Central memory CD8-positive, alpha-beta T cell (primary cell): Measurements from ENCODE around the gene ARHGAP5.

Source experiments
- ATAC-seq: fragments of 150-1000 bp; cut with Tn5 transposase; replicated peaks from 2 replicates; pipeline ENCODE4 v1.10.0; 2022; ENCODE audit warnings: mild to moderate bottlenecking, moderate FRiP score, moderate number of reproducible peaks; ENCODE audit not compliant: poor library complexity, severe bottlenecking; ENCODE audit errors: extremely low read depth
- DNase-seq, 2 donors: peaks; one replicate each; pipeline ENCODE4 v3.0.0; 2021; ENCODE audit warnings: low spot score in 2 of 2
- H3K27ac Mint-ChIP-seq: one replicate; pipeline ENCODE4 v1.8.0; 2022; ENCODE audit warnings: low read depth, mild to moderate bottlenecking, moderate library complexity, mixed read lengths
- H3K27me3 Mint-ChIP-seq: one replicate; pipeline ENCODE4 v1.8.0; 2022; ENCODE audit warnings: mixed read lengths
- H3K36me3 Mint-ChIP-seq: one replicate; pipeline ENCODE4 v1.8.0; 2022; ENCODE audit warnings: mild to moderate bottlenecking, moderate library complexity, mixed read lengths; ENCODE audit not compliant: insufficient read depth
- H3K4me1 Mint-ChIP-seq: one replicate; pipeline ENCODE4 v1.8.0; 2022; ENCODE audit warnings: mixed read lengths
- H3K4me3 Mint-ChIP-seq: one replicate; pipeline ENCODE4 v1.8.0; 2022; ENCODE audit warnings: mild to moderate bottlenecking, moderate library complexity, mixed read lengths
- H3K9me3 Mint-ChIP-seq: one replicate; pipeline ENCODE4 v1.8.0; 2022; ENCODE audit warnings: mixed read lengths

ARHGAP5 gene

GRCh38 chr14:32134448-32135097, 57.5 kb downstream of the ARHGAP5 start:
- no peak overlapping the region for H3K4me3 Mint-ChIP-seq
- H3K36me3 Mint-ChIP-seq, result peaks cover 6% of the 10 kb centered on the region
- H3K4me1 Mint-ChIP-seq, result no peaks in the 10 kb centered on the region
- no peaks in the 10 kb centered on the region for H3K9me3 Mint-ChIP-seq
- H3K27me3 Mint-ChIP-seq, result no peaks in the 10 kb centered on the region
- ATAC-seq (no peak), DNase-seq (no peak)
- H3K27ac Mint-ChIP-seq, result no peak overlapping the region

- H3K27me3 Mint-ChIP-seq, result no peaks in the 10 kb centered on the region
- H3K4me1 Mint-ChIP-seq, result no peaks in the 10 kb centered on the region
- H3K9me3 Mint-ChIP-seq, result no peaks in the 10 kb centered on the region
- no peak overlapping the region for H3K27ac Mint-ChIP-seq
- H3K36me3 Mint-ChIP-seq, result peaks cover 10% of the 10 kb centered on the region
- ATAC-seq, result no peak
- DNase-seq, result no peak
- no peak overlapping the region for H3K4me3 Mint-ChIP-seq
These were observed 59.1 kb downstream of the ARHGAP5 start for GRCh38 chr14:32136027-32136825.

- no peak overlapping the region for H3K4me3 Mint-ChIP-seq
- H3K36me3 Mint-ChIP-seq, result peaks cover 9% of the 10 kb centered on the region
- DNase-seq (no peak), ATAC-seq (no peak)
- H3K27ac Mint-ChIP-seq, result no peak overlapping the region
- H3K9me3 Mint-ChIP-seq, result no peaks in the 10 kb centered on the region
- H3K27me3 Mint-ChIP-seq, result no peaks in the 10 kb centered on the region
- no peaks in the 10 kb centered on the region for H3K4me1 Mint-ChIP-seq
These were observed 60.2 kb downstream of the ARHGAP5 start for GRCh38 chr14:32137313-32137712.

- DNase-seq, result no peak
- no peaks in the 10 kb centered on the region for H3K9me3 Mint-ChIP-seq
- H3K27ac Mint-ChIP-seq, result no peak overlapping the region
- ATAC-seq, result no peak
- H3K36me3 Mint-ChIP-seq, result peaks cover 9% of the 10 kb centered on the region
- H3K4me1 Mint-ChIP-seq, result no peaks in the 10 kb centered on the region
- no peak overlapping the region for H3K4me3 Mint-ChIP-seq
- no peaks in the 10 kb centered on the region for H3K27me3 Mint-ChIP-seq
These were observed 60.8 kb downstream of the ARHGAP5 start for GRCh38 chr14:32137892-32138291.

GRCh38 chr14:32142341-32142740, 65.2 kb downstream of the ARHGAP5 start:
- ATAC-seq (no peak), DNase-seq (no peak)
- H3K4me3 Mint-ChIP-seq, result no peak overlapping the region
- no peaks in the 10 kb centered on the region for H3K27me3 Mint-ChIP-seq
- H3K4me1 Mint-ChIP-seq, result no peaks in the 10 kb centered on the region
- H3K9me3 Mint-ChIP-seq, result no peaks in the 10 kb centered on the region
- peaks cover 10% of the 10 kb centered on the region for H3K36me3 Mint-ChIP-seq
- H3K27ac Mint-ChIP-seq, result no peak overlapping the region

GRCh38 chr14:32142754-32143437, 65.8 kb downstream of the ARHGAP5 start:
- Mint-ChIP-seq H3K27ac (no peak overlapping the region), H3K36me3 (peaks cover 12% of the 10 kb centered on the region), H3K9me3 (no peaks in the 10 kb centered on the region), H3K4me3 (no peak overlapping the region), H3K4me1 (no peaks in the 10 kb centered on the region), H3K27me3 (no peaks in the 10 kb centered on the region)
- ATAC-seq (no peak), DNase-seq (no peak)

GRCh38 chr14:32150392-32150791, 73.3 kb downstream of the ARHGAP5 start:
- no peak overlapping the region for H3K4me3 Mint-ChIP-seq
- no peaks in the 10 kb centered on the region for H3K9me3 Mint-ChIP-seq
- H3K36me3 Mint-ChIP-seq, result peaks cover 26% of the 10 kb centered on the region
- H3K4me1 Mint-ChIP-seq, result no peaks in the 10 kb centered on the region
- H3K27me3 Mint-ChIP-seq, result no peaks in the 10 kb centered on the region
- DNase-seq (no peak), ATAC-seq (no peak)
- H3K27ac Mint-ChIP-seq, result no peak overlapping the region

- H3K9me3 Mint-ChIP-seq, result no peaks in the 10 kb centered on the region
- H3K27ac Mint-ChIP-seq, result no peak overlapping the region
- no peak for DNase-seq
- ATAC-seq, result no peak
- H3K4me1 Mint-ChIP-seq, result no peaks in the 10 kb centered on the region
- H3K4me3 Mint-ChIP-seq, result no peak overlapping the region
- H3K36me3 Mint-ChIP-seq, result peaks cover 2% of the 10 kb centered on the region
- no peaks in the 10 kb centered on the region for H3K27me3 Mint-ChIP-seq
These were observed 88.9 kb downstream of the ARHGAP5 start for GRCh38 chr14:32166029-32166428.

GRCh38 chr14:32166924-32167323, 89.8 kb downstream of the ARHGAP5 start:
- Mint-ChIP-seq H3K4me1 (no peaks in the 10 kb centered on the region), H3K27me3 (no peaks in the 10 kb centered on the region), H3K4me3 (no peak overlapping the region), H3K9me3 (no peaks in the 10 kb centered on the region), H3K36me3 (no peaks in the 10 kb centered on the region), H3K27ac (no peak overlapping the region)
- no peak for ATAC-seq
- DNase-seq, result no peak

GRCh38 chr14:32167907-32168306, 90.8 kb downstream of the ARHGAP5 start:
- H3K36me3 Mint-ChIP-seq, result no peaks in the 10 kb centered on the region
- no peak overlapping the region for H3K27ac Mint-ChIP-seq
- DNase-seq (no peak), ATAC-seq (no peak)
- H3K9me3 Mint-ChIP-seq, result no peaks in the 10 kb centered on the region
- no peak overlapping the region for H3K4me3 Mint-ChIP-seq
- H3K4me1 Mint-ChIP-seq, result no peaks in the 10 kb centered on the region
- H3K27me3 Mint-ChIP-seq, result no peaks in the 10 kb centered on the region

- no peak for DNase-seq
- no peaks in the 10 kb centered on the region for H3K36me3 Mint-ChIP-seq
- ATAC-seq, result no peak
- no peak overlapping the region for H3K4me3 Mint-ChIP-seq
- H3K9me3 Mint-ChIP-seq, result no peaks in the 10 kb centered on the region
- no peaks in the 10 kb centered on the region for H3K27me3 Mint-ChIP-seq
- H3K4me1 Mint-ChIP-seq, result no peaks in the 10 kb centered on the region
- H3K27ac Mint-ChIP-seq, result no peak overlapping the region
These were observed 92.1 kb downstream of the ARHGAP5 start for GRCh38 chr14:32169191-32169590.

GRCh38 chr14:32171469-32171868, 94.4 kb downstream of the ARHGAP5 start:
- peaks cover 9% of the 10 kb centered on the region for H3K27me3 Mint-ChIP-seq
- H3K27ac Mint-ChIP-seq, result no peak overlapping the region
- no peaks in the 10 kb centered on the region for H3K4me1 Mint-ChIP-seq
- DNase-seq, result no peak
- ATAC-seq, result no peak
- H3K9me3 Mint-ChIP-seq, result no peaks in the 10 kb centered on the region
- no peak overlapping the region for H3K4me3 Mint-ChIP-seq
- no peaks in the 10 kb centered on the region for H3K36me3 Mint-ChIP-seq
